ENCODE measurements around the gene GFER.

DNA sequence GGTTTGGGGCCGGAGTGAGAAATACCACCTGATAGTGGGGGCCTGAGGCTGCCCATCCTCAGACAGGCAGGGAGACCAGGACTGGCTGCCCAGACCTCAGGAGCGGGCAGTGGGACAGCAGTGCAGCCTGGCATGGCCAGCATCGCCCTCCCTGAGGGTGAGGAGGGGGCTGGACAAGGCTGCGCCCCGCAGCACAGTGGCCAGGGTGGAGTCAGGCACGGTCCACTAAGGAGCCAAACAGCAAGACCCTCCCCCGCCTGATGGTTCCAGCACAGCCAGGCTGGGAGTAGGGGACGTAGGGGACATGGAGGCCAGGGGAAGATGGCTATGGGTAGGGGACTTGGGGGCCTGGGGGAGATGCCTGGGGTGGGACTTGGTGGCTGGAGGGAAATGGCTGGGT is 22.3 kb downstream of the GFER start:
- TF ChIP-seq ARID4B (CRISPR knock-in tag; IDR thresholded peaks at IDR 0.05) = no peak
- TF ChIP-seq POLR2AphosphoS5 (IDR thresholded peaks at IDR 0.05; ENCODE audit: control insufficient read depth, insufficient read depth, low read depth, low read length) = 0 out of 2 replicates have a peak, but pooled peaks have one; percentile 1
